K562 (cell line): ENCODE data around the gene IL10RB. TPM values are rescaled to one million over a fixed set of nuclear protein-coding genes. Genes with fewer than 3 reads are reported as not detected.

Source experiments
- BCLAF1 ChIP-seq, 2 experiments: fragments of 450-650 bp in 1 of 2; IDR thresholded peaks; 2 replicates each; pipeline ENCODE4 v1.6.1; 2011 to 2017; ENCODE audit warnings: low read depth in 2 of 2, antibody characterized with exemption in 1 of 2, borderline replicate concordance in 1 of 2, low read length in 1 of 2, mild to moderate bottlenecking in 1 of 2, mixed read lengths in 1 of 2; ENCODE audit not compliant: control insufficient read depth in 1 of 2
- MECOM ChIP-seq: fragments of 250-450 bp; sonication (Bioruptor Pico); IDR thresholded peaks from 2 replicates; pipeline ENCODE4 v1.8.0; 2022; ENCODE audit warnings: inconsistent platforms
- YY1 ChIP-seq, 3 experiments: IDR thresholded peaks; 2 replicates each; pipeline ENCODE4 v1.6.1; 2011; ENCODE audit warnings: low read length in 2 of 3, mild to moderate bottlenecking in 2 of 3, moderate library complexity in 2 of 3, borderline replicate concordance in 1 of 3, control low read depth in 1 of 3, low read depth in 1 of 3; ENCODE audit not compliant: insufficient read depth in 3 of 3, insufficient replicate concordance in 2 of 3, control insufficient read depth in 1 of 3, insufficient read length in 1 of 3; ENCODE audit errors: extremely low read depth in 1 of 3
- polyA plus RNA-seq, 8 experiments: library from polyadenylated mRNA; depleted of rRNA in 4 of 8; stranded (reverse) in 5 of 8; unstranded in 3 of 8; fragments of >200 nt; fragmentation: Nextera tagmentation in 2 of 8; fragmentation: Illumina TruSeq in 1 of 8; extraction: Ambion mirVana in 2 of 8; extraction: Trizol in 1 of 8; gene quantifications; 2 replicates each; pipeline versions ENCODE4 v1.2.1 to v1.2.3, GENCODE V29; 2011 to 2014; ENCODE audit warnings: inconsistent platforms in 1 of 8, missing spikeins in 1 of 8
- total RNA-seq, 7 experiments: library from RNA; depleted of rRNA in 6 of 7; stranded (reverse); fragments of >200 nt in 6 of 7; fragmentation: Illumina TruSeq in 2 of 7; extraction: Trizol in 2 of 7; gene quantifications; 2 replicates each; pipeline versions ENCODE4 v1.2.1 to v1.2.3, GENCODE V29; 2011 to 2021; ENCODE audit warnings: low replicate concordance in 1 of 7

The IL10RB gene
- total and polyA plus RNA-seq, 9 of the 15 experiments (the other 6 are each of a cell fraction or from before 2014, with no cell fraction given), result 10.9 to 33.8 (median 23.0) TPM

- TF ChIP-seq BCLAF1 (IDR thresholded peaks at IDR 0.05; ENCODE audit: borderline replicate concordance in 1 of 2, control insufficient read depth in 1 of 2, low read depth in 2 of 2, low read length in 1 of 2), result peak in 1 of 2 experiments; percentile 64; a peak in 1 of 4 replicates
- peak; percentile 49; the same call in 1 of the 2 replicates for TF ChIP-seq MECOM (CRISPR knock-in tag)
- TF ChIP-seq YY1 (IDR thresholded peaks at IDR 0.05; ENCODE audit: borderline replicate concordance in 1 of 3, control insufficient read depth in 1 of 3, extremely low read depth in 1 of 3, insufficient read depth in 3 of 3, insufficient read length in 1 of 3, insufficient replicate concordance in 2 of 3, low read depth in 1 of 3, low read length in 2 of 3), result peak in 1 of 3 experiments; percentile 43
These were observed 31.3 kb upstream of the IL10RB start (continued) for GRCh38 chr21:33234635-33235520.
